IPS-20b (cell line): ENCODE measurements around the gene EXOC4.

Experiments
- H3K27ac ChIP-seq: one replicate; pipeline ENCODE4 v1.5.1; 2013; ENCODE audit warnings: low read length
- H3K27me3 ChIP-seq: 2 replicates; pipeline ENCODE4 v1.6.1; 2013; ENCODE audit warnings: mild to moderate bottlenecking, low read length, inconsistent platforms; ENCODE audit not compliant: insufficient read depth
- H3K36me3 ChIP-seq: 2 replicates; pipeline ENCODE4 v1.6.1; 2013; ENCODE audit warnings: low read depth, mild to moderate bottlenecking, inconsistent platforms, low read length, moderate library complexity; ENCODE audit not compliant: insufficient read depth
- H3K4me1 ChIP-seq: 2 replicates; pipeline ENCODE4 v1.6.1; 2013; ENCODE audit warnings: mild to moderate bottlenecking, control low read depth, inconsistent platforms, low read length, moderate library complexity; ENCODE audit not compliant: insufficient read depth
- H3K4me3 ChIP-seq: 2 replicates; pipeline ENCODE4 v1.5.1; 2013; ENCODE audit warnings: mild to moderate bottlenecking, low read length, inconsistent platforms
- H3K9ac ChIP-seq: 2 replicates; pipeline ENCODE4 v1.6.1; 2013; ENCODE audit warnings: low read depth, mild to moderate bottlenecking, inconsistent platforms, low read length, moderate library complexity
- H3K9me3 ChIP-seq: 2 replicates; pipeline ENCODE4 v1.6.1; 2013; ENCODE audit warnings: mild to moderate bottlenecking, low read depth, low read length, inconsistent platforms; ENCODE audit not compliant: insufficient read depth

The EXOC4 gene

DNA sequence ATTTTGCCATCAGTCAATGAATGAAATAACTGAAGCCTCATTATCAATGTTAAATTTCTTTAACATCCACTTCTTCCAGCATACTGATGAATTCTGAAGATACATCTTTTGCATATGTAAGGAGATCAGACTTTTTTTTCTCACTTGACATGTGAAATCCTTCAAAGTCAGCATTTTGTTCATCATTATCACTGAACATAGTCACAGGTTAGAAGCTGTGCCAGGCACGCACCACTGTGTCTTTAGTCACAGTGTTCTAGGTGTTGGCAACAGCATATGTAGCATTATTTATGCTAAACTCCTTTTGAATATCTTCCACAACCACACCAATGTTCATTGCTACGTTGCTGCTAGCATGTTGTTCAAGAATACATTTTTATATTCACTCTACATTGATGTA lies 450.1 kb downstream of the EXOC4 start:
- no peaks in the 10 kb centered on the region for H3K4me1 ChIP-seq
- H3K9me3 ChIP-seq: no peaks in the 10 kb centered on the region
- H3K36me3 ChIP-seq: no peaks in the 10 kb centered on the region
- no peak overlapping the region for H3K27ac ChIP-seq
- no peaks in the 10 kb centered on the region for H3K27me3 ChIP-seq
- H3K4me3 ChIP-seq: no peak overlapping the region
- no peak overlapping the region for H3K9ac ChIP-seq

GRCh38 chr7:133703547-133703946 lies 450.7 kb downstream of the EXOC4 start:
- H3K27ac ChIP-seq: no peak overlapping the region
- H3K27me3 ChIP-seq: no peaks in the 10 kb centered on the region

DNA sequence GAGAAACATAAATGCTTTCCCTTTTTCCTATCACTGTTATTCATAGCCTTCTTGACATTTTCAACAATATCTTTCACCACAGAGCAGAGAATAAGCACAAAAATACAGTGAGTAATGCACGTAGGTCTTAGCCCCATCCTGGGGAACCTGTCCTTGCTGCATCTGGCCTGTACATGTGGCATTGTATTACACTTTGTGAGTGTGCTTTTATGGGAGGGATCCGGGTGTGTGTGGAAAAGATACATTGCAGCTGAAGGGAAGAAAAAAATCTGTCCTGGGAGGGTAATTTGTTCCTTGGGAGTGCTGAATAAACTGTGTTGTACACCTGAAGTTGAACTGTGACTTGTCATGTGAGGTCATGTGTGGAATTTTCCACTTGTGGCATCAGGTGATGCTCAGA lies 451.6 kb downstream of the EXOC4 start:
- Histone ChIP-seq H3K27me3 (no peaks in the 10 kb centered on the region), H3K4me3 (no peak overlapping the region), H3K9ac (no peak overlapping the region), H3K36me3 (no peaks in the 10 kb centered on the region), H3K4me1 (no peaks in the 10 kb centered on the region), H3K27ac (no peak overlapping the region), H3K9me3 (no peaks in the 10 kb centered on the region)

More at GRCh38 chr7:133703547-133703946, 450.7 kb downstream of the EXOC4 start:
- H3K4me3 ChIP-seq: no peak overlapping the region
- no peaks in the 10 kb centered on the region for H3K4me1 ChIP-seq
- no peak overlapping the region for H3K9ac ChIP-seq
- H3K36me3 ChIP-seq: no peaks in the 10 kb centered on the region
- no peaks in the 10 kb centered on the region for H3K9me3 ChIP-seq

- Histone ChIP-seq H3K27me3 (no peaks in the 10 kb centered on the region), H3K9me3 (no peaks in the 10 kb centered on the region), H3K4me1 (no peaks in the 10 kb centered on the region), H3K27ac (no peak overlapping the region), H3K9ac (no peak overlapping the region), H3K4me3 (no peak overlapping the region), H3K36me3 (no peaks in the 10 kb centered on the region)
These were observed 452.7 kb downstream of the EXOC4 start for GRCh38 chr7:133705596-133705995.

DNA sequence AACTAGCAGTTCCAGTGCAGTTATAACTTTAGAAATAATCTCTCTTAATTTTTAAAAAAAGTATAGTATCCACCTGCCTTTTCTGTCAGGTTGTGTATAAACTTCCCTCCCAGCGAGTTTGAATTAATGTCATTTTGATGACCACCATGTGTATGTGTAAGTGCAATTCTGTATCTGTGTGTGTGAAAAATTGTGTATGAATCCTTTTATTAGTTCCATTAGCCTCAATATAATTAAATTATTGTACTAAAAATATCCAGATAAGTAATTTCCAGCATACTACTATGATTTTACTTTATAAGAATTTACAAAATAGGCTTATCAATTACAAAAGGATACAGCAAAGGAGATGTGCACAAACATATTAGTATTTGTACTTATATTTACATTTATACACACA lies 453.1 kb downstream of the EXOC4 start:
- Histone ChIP-seq H3K9ac (no peak overlapping the region), H3K9me3 (no peaks in the 10 kb centered on the region), H3K27ac (no peak overlapping the region), H3K36me3 (no peaks in the 10 kb centered on the region), H3K4me3 (no peak overlapping the region), H3K4me1 (no peaks in the 10 kb centered on the region), H3K27me3 (no peaks in the 10 kb centered on the region)

GRCh38 chr7:133709036-133709880 lies 456.4 kb downstream of the EXOC4 start:
- no peaks in the 10 kb centered on the region for H3K9me3 ChIP-seq
- no peaks in the 10 kb centered on the region for H3K36me3 ChIP-seq
- no peaks in the 10 kb centered on the region for H3K4me1 ChIP-seq
- no peaks in the 10 kb centered on the region for H3K27me3 ChIP-seq
- H3K9ac ChIP-seq: no peak overlapping the region
- H3K4me3 ChIP-seq: no peak overlapping the region
- no peak overlapping the region for H3K27ac ChIP-seq

DNA sequence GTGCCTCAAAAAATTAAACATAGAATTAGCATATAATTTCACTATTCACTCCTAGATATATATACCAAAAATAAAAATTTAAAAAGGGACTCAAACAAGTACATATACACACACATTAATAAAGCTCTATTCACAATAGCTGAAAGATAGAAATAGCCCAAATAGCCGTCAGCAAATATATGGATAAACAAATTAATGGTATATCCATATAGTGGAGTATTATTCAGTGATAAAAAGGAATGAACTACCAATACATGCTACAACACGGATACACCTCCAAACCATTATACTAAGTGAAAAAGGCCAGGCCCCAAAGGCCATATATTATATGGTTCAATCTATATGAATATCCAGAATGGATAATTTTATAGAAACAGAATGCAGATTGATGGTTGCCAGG lies 459.7 kb downstream of the EXOC4 start:
- Histone ChIP-seq H3K9me3 (no peaks in the 10 kb centered on the region), H3K36me3 (no peaks in the 10 kb centered on the region), H3K4me1 (no peaks in the 10 kb centered on the region), H3K27ac (no peak overlapping the region), H3K4me3 (no peak overlapping the region), H3K9ac (no peak overlapping the region), H3K27me3 (no peaks in the 10 kb centered on the region)

- H3K27ac ChIP-seq: no peak overlapping the region
- H3K9me3 ChIP-seq: no peaks in the 10 kb centered on the region
- no peaks in the 10 kb centered on the region for H3K36me3 ChIP-seq
- no peak overlapping the region for H3K9ac ChIP-seq
- no peak overlapping the region for H3K4me3 ChIP-seq
- no peaks in the 10 kb centered on the region for H3K27me3 ChIP-seq
- H3K4me1 ChIP-seq: no peaks in the 10 kb centered on the region
These were observed 461.8 kb downstream of the EXOC4 start for GRCh38 chr7:133714654-133715053.

DNA sequence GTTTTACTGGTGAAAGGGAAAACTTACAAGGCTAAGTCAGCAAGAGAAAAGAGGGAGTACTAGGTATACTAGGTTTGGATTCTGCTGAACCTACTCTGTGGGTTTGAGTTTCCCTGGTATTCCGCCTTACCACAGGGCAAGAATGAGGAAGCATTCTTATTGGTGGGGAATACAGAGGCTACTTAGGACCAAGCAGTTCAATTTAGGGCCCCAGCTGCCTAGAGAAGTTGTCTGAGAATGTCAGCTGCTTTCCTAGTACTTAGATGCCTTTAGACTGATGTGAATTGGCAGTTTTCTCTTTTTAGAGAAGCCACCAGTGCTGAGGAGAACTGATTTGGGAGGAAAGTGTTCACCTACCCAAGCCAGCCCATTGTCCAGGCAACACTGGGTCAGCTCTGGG lies 465.3 kb downstream of the EXOC4 start:
- no peaks in the 10 kb centered on the region for H3K27me3 ChIP-seq
- H3K4me3 ChIP-seq: no peak overlapping the region
- no peak overlapping the region for H3K27ac ChIP-seq
- no peak overlapping the region for H3K9ac ChIP-seq
- H3K9me3 ChIP-seq: no peaks in the 10 kb centered on the region
- H3K4me1 ChIP-seq: no peaks in the 10 kb centered on the region
- H3K36me3 ChIP-seq: no peaks in the 10 kb centered on the region

GRCh38 chr7:133723044-133723443 lies 470.2 kb downstream of the EXOC4 start:
- Histone ChIP-seq H3K36me3 (no peaks in the 10 kb centered on the region), H3K4me3 (no peak overlapping the region), H3K9ac (no peak overlapping the region), H3K27ac (no peak overlapping the region), H3K4me1 (peaks cover 6% of the 10 kb centered on the region), H3K27me3 (no peaks in the 10 kb centered on the region), H3K9me3 (no peaks in the 10 kb centered on the region)

DNA sequence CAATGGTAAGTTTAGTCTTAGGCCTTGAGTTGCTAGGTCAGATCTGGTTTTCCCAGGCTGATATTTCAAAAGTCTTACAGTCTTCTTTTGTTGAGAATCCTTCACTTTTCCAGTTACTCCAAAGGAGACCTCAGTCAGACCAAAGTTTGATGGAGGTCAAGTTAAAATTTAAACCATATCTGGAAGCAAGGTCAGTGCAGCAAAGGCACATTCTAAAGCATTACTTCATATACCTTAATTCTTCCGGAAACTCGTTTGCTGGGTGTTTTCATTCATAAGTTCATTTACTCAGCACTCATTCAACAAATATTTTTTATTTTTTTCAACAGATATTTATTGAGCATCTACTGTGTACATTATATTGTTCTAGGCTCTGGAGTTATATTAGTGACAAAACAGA lies 471.3 kb downstream of the EXOC4 start:
- no peak overlapping the region for H3K4me3 ChIP-seq
- H3K4me1 ChIP-seq: peaks cover 6% of the 10 kb centered on the region
- H3K9me3 ChIP-seq: no peaks in the 10 kb centered on the region
- H3K36me3 ChIP-seq: no peaks in the 10 kb centered on the region
- no peaks in the 10 kb centered on the region for H3K27me3 ChIP-seq
- H3K27ac ChIP-seq: no peak overlapping the region
- H3K9ac ChIP-seq: no peak overlapping the region

- no peaks in the 10 kb centered on the region for H3K27me3 ChIP-seq
- H3K36me3 ChIP-seq: no peaks in the 10 kb centered on the region
- no peak overlapping the region for H3K9ac ChIP-seq
- no peak overlapping the region for H3K27ac ChIP-seq
- H3K9me3 ChIP-seq: no peaks in the 10 kb centered on the region
- no peak overlapping the region for H3K4me3 ChIP-seq
- peaks cover 6% of the 10 kb centered on the region for H3K4me1 ChIP-seq
These were observed 471.8 kb downstream of the EXOC4 start for GRCh38 chr7:133724694-133725093.
